GM10847 (cell line): ENCODE data around the gene ZNF865.

Experiments used
- POLR2A ChIP-seq: IDR thresholded peaks from 2 replicates; pipeline ENCODE4 v1.6.1; 2011; ENCODE audit not compliant: insufficient read length; ENCODE audit errors: extremely low read depth

ZNF865 gene

DNA sequence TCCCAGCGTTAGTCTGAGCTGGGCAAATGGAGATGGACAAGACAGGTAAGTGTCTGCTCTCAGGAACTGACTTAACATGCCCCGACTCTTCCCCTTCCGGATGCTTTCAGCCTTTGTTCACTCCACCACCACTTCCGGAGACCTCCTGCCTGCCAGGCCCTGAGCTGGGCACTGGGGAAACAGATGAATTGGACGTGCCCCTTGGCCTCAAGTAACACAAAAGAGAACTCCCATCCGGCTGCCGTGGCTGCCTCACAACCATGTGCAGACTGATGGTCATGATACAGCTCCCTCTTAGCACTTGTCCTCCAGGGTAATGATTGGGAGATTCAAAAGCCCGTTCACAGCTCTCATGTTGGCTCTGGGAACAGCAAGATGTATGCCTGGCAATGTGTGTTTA, 12.0 kb downstream of the ZNF865 start:
- no peak for TF ChIP-seq POLR2A

DNA sequence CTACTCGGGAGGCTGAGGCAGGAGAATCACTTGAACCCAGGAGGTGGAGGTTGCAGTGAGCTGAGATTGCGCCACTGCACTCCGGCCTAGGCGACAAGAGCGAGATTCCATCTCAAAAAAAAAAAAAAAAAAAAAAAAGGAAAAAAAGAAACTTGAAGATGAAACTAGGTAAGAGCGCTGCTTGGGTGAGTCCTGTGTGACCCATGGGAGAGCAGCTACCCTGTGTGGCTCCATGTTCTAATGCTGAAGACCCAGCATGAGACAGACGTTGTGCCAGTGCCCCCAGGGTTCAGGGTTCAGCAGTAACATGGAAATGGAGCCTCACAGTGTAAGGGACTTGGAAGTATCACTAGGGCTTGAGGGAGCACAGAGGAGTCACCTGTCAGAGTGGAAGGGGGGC, 13.0 kb downstream of the ZNF865 start:
- TF ChIP-seq POLR2A = no peak

DNA sequence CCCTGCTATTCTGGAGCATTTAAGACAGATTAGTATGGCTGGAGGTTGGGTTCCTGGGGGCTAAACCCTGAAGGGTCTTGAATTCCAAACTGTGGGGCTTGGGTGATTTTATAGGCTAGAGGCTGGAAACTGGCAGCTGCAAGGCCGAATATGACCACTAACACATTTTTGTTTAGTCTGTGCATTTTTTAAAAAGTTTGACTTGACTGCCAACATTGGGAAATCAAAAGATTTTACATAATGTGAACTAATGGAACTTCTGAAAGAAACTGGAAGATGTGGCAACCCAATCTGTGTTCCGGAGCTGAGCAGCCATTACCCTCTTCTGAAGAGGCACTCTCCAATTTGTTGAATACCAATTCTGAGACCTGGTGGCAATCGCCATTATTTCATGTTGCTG, 13.8 kb downstream of the ZNF865 start:
- TF ChIP-seq POLR2A = no peak

DNA sequence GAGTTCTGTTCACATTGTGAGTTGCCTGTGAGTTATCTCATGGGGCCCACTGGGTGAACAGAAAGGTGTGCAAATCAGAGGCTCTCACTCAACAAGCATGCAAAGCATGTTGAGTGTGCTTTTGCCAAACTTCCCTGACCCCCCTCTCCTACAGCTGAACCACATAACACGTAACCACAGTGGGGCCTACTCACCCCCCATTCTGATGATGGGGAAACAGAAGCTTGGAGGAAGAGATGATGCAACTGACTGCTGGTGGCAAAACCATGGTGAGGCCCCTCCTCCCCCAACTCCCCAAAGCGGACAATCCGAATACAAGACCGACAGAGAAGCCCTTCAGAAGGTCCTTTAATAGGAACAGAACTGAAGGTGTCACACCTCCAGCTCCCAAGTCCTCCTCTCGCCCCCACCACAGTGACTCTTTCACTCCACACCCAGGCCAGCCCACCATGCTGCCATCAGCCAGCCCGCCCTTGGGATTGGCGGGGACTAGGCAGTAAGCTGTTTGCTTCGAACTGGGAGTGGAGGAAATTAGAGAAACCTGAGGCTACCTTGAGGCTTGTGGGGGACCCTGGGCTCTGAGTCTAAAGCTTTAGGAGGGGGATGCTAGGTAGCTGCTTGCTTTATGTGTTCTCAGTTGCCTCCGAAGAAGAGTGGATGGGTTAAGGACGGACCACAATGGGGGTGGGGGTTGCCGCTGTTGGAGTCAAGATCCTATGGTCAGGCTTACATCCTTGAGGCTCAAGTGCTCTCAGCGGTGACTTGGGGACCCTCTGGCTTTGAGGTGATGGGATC, 15.2 kb downstream of the ZNF865 start:
- TF ChIP-seq POLR2A = no peak

DNA sequence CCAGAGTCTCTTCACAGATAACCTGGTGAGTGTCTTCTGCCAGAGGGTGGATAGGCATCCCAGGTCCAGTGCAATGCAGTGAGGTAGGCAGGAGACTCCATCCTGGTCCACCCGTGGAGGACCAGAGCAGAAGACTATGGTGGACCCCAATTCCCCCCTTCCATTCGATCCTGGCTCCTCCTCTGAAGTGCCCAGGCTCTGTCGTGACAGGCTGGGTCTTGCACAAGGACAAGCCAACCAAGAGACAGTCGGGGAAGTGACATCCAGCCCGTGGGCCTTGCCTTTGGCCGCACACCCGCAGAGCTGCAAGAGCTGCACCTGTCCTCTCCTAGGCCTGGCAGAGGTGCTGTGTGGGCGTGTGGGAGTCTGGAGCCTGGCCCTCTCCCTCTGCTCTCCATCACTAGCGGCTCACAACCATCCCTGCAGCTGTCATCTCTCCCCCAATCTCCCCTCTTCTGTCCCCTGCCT, 15.8 kb downstream of the ZNF865 start:
- TF ChIP-seq POLR2A = no peak

DNA sequence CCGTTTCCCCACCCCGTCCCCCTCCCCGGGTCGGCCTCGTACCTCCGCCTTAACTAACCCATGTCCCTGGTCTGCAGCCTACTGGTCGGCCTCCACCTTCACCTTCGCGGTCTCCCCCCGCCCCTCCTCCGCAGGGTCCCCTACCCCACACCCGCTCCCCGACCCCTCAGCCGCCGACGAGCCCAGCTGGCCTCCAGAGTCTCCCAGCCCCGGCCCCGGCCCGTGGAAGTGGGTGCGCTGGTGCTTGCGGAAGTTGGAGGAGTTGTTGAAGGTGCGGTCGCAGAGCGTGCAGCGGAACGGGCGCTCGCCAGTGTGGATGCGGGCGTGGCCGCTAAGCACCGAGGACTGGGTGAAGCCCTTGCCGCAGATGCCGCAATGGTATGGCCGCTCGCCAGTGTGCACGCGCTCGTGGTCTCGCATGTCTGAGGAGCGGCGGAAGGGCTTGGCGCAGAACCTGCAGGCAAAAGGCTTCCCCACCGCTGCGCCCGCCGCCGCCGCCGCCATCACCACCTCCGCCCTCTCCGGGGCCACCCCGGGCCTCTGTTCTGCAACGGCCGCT, 16.3 kb downstream of the ZNF865 start:
- no peak for TF ChIP-seq POLR2A

DNA sequence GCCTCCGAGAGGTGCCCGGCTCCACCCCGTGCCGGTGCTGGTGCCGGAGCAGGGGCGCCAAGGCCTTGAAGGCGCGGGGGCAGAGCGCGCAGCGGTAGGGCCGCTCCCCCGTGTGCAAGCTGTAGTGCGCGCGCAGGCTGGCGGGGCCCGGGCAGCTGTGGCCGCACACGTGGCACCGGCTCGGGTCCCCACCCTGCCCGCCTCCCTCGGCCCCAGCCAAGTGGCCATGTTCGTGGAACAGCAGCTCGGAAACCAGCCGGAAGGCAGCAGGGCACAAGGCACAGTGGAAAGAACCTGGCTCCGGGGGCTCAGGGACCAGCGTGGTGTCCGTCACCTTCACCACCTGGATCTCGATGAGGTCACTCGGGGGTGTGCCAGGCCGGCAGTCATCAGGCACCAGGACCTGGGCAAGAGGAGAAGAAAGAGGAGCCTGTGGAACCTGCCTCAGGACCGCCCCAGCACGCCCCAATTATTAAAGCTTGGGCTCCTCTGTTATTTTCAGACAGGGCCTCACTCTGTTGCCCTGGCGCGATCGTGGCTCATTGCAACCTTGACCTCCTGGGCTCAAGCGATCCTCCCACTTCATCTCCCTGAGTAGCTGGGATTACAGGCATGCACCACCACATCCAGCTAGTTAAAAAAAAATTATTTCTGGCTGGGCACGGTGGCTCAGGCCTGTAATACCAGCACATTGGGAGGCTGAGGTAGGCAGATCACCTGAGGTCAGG, 17.0 kb downstream of the ZNF865 start:
- TF ChIP-seq POLR2A = no peak

DNA sequence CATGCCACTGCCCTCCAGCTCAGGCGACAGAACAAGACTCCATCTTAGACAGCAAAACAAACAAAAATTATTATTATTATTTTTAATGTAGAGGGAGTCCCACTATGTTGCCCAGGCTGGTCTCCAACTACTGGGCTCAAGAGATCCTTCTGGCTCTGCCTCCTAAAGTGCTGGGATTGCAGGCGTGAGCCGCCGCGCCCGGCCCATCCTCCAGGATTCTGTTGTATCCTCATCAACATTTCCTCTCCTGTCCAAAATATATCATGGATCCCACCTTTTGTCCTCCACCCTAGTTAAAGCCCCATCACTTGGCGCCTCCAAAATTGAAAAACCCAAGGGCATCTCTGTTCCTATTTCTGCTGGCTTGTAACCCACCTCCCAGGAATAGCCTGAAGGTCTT, 17.7 kb downstream of the ZNF865 start:
- TF ChIP-seq POLR2A = no peak

DNA sequence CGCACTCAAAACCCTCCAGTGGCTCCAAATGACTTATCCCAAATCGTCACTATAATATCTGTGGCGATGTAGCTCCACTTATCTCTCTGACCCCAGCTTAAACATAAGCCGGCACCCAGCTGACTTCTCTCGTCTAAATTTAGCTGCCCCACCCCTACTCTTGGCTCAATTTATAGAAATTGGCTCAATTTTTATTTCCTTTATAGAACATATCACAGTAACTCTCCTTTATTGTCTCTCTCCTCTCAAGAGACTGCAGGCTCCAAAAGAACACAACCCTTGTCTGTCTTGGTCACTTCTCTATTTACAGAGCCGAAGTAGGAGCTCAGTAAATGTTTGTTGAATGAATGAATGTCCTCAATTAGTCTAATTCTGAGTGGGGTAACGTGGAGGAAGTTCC, 18.1 kb downstream of the ZNF865 start:
- TF ChIP-seq POLR2A = no peak

DNA sequence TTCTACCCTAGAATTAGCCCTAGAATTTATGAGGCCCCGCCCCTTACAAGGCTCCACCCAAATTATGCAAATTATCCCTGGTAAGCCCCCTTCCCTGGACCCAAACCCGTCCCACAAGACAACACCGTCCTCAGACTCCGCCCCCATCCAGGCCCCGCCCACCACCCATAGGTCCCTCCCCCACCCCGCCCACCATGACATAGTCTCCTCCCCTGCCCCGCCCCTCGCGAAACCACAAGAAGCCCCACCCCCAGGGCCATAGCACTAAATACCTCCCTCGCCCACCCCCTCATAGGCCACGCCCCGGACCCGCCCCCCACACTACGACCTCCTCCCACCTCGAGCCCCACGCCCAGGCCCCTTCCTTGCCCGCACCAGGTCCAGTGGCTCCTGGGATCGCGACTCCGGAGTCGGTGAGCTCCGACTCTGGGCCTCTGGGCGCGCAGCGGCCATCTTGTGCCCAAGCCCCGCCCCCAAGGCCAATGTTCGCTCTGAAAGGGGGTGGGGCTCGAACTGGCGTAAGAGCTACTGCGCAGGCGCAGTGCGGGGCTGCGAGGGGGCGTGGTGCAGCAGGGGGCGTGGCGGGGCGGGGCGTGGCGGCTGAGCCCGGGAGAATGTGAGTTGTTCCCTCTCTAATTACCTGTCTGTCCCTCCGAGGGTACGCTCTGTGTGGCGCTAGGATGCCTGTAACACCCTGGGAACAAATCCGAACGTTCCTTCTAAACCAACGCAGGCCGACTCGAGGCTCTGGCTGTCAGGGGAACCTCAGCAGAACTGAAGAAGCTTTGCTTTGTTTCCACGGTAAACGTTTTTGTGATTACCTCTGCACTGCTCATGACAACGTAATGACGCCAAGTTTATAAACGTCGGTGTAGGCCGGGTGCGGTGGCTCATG, 18.9 kb downstream of the ZNF865 start, which contains the start of gene ZNF784:
ZNF784 (minus strand) TSS at position 458 of the 895 bp plus-strand sequence; CDS start at position 453, 5 bp downstream.
- TF ChIP-seq POLR2A = peak; percentile 78

DNA sequence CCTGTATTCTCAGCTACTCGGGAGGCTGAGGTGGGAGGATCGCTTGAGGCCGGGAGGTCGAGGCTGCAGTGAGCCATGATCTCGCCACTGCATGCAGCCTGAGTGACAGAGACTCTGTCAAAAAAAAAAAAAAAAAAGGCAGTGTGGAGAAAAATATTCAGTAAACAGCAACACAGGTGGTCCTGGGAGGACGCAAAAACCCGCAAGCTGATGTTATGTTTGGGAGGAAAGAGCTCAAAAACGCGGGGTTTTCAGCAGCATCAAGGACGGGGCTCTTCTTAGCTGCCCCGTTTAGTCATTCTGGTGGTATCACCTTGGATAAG, 19.5 kb downstream of the ZNF865 start:
- TF ChIP-seq POLR2A = no peak

DNA sequence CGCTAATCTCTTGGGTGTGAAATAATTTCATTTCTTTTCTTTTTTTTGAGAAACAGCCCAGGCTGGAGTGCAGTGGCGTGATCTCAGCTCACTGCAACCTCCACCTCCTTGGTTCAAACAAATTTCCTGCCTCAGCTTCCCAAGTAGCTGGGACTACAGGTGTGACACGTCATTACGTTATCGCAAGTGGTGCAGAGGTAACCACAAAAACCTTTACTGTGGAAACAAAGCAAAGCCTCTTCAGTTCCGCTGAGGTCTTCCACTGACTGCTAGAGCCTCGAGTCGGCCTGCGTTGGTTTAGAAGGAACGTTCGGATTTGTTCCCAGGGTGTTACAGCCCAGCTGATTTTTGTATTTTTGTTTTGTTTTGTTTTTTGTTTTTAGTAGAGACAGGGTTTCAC, 20.9 kb downstream of the ZNF865 start:
- no peak for TF ChIP-seq POLR2A

DNA sequence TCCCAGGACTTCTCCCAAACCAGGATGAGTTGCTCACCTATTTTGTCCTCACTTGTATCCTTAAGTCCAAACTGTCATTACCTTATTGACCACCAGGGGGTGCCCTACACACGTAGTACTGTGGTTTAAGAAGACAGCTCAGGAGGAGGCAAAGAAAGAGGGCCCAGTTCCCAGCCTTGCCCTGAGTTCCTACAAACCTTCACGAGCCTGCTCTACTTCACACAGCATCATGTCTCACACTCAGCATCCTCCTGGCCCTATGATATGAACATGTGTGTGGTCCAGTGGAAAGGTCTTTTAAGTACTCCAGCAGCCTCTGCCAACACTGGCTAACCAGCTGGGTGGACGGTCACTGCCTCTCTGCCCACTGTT, 27.0 kb downstream of the ZNF865 start:
- no peak for TF ChIP-seq POLR2A

DNA sequence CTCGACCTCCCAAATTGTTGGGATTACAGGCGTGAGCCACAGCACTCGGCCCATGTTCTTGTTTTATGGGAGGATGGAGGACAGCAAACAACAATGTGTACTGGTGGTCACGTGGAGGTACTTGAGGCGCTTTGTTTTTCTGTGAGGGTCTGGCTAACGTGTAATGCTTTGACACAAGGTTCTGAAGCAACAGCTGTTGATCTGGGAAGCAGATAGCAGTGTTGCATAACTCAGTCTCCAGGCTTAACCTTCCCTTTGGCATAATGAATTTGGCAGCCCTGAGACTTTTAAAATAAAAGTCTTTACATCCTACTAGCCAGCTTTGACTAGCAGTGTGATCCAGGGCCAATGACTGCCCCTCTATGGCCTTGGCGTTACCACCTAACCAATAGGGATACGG, 28.4 kb downstream of the ZNF865 start:
- TF ChIP-seq POLR2A = no peak

DNA sequence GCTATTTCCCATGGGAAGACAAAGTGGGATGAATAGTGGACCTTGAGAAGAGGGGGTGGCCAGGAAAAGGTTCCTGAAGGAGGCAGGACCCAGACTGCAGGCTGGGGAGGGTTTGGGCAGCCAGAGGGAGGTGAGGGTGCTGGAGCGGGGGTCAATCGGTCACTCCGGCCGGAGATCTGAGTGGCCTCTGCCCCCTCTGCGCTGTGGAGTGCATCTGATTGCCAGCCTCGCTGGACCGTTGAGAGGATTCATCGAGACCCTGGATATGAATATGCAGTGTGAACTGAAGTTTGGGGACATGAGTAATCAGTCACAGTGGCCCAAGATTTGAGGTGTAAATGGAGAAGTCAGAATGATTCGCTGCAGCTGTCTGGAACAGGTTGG, 29.9 kb downstream of the ZNF865 start:
- no peak for TF ChIP-seq POLR2A
